H9 (cell line): ENCODE data around the gene ARHGEF16. TPM values are rescaled to one million over a fixed set of nuclear protein-coding genes. Genes with fewer than 3 reads are reported as not detected.

ENCODE experiments used
- DNase-seq: peaks from one replicate; pipeline ENCODE4 v3.0.0-alpha.2; 2017
- H2AFZ ChIP-seq: one replicate; pipeline ENCODE4 v1.6.1; 2013; ENCODE audit warnings: mild to moderate bottlenecking, low read length, control low read depth, moderate library complexity
- H2AK5ac ChIP-seq: 2 replicates; pipeline ENCODE4 v1.6.1; 2013; ENCODE audit warnings: low read length, control low read depth, mixed read lengths; ENCODE audit not compliant: insufficient read length
- H2BK120ac ChIP-seq: one replicate; pipeline ENCODE4 v1.6.1; 2013; ENCODE audit warnings: low read depth, mild to moderate bottlenecking, low read length, control low read depth, inconsistent platforms; ENCODE audit not compliant: poor library complexity, severe bottlenecking
- H2BK12ac ChIP-seq: 2 replicates; pipeline ENCODE4 v1.6.1; 2013; ENCODE audit warnings: low read length, control low read depth, mixed read lengths, low read depth; ENCODE audit not compliant: insufficient read length
- H2BK15ac ChIP-seq: 2 replicates; pipeline ENCODE4 v1.6.1; 2013; ENCODE audit warnings: low read depth, low read length, control low read depth
- H2BK20ac ChIP-seq: one replicate; pipeline ENCODE4 v1.6.1; 2013; ENCODE audit warnings: low read depth, mild to moderate bottlenecking, low read length, control low read depth, inconsistent platforms; ENCODE audit not compliant: poor library complexity, severe bottlenecking
- H2BK5ac ChIP-seq: 2 replicates; pipeline ENCODE4 v1.6.1; 2013; ENCODE audit warnings: low read length, control low read depth, mixed read lengths; ENCODE audit not compliant: insufficient read length
- H3K14ac ChIP-seq: 2 replicates; pipeline ENCODE4 v1.6.1; 2013; ENCODE audit warnings: low read length, control low read depth; ENCODE audit not compliant: insufficient read depth
- H3K18ac ChIP-seq: 2 replicates; pipeline ENCODE4 v1.6.1; 2013; ENCODE audit warnings: low read depth, mild to moderate bottlenecking, mixed read lengths, low read length, control low read depth; ENCODE audit not compliant: insufficient read length
- H3K23ac ChIP-seq: 2 replicates; pipeline ENCODE4 v1.6.1; 2013; ENCODE audit warnings: low read length, control low read depth, mixed read lengths, low read depth; ENCODE audit not compliant: insufficient read length
- H3K23me2 ChIP-seq: 2 replicates; pipeline ENCODE4 v1.6.1; 2013; ENCODE audit warnings: low read depth, mild to moderate bottlenecking, mixed read lengths, low read length, control low read depth; ENCODE audit not compliant: insufficient read length, poor library complexity, severe bottlenecking
- H3K27ac ChIP-seq: 2 replicates; pipeline ENCODE4 v1.5.1; 2013; ENCODE audit warnings: low read length, control low read depth, mixed read lengths, low read depth; ENCODE audit not compliant: insufficient read length
- H3K27me3 ChIP-seq: 2 replicates; pipeline ENCODE4 v1.6.1; 2013; ENCODE audit warnings: low read length, control low read depth, inconsistent platforms; ENCODE audit not compliant: insufficient read depth
- H3K4ac ChIP-seq: 2 replicates; pipeline ENCODE4 v1.6.1; 2013; ENCODE audit warnings: low read depth, mild to moderate bottlenecking, control low read depth, inconsistent platforms, low read length, moderate library complexity
- H3K4me1 ChIP-seq: 2 replicates; pipeline ENCODE4 v1.6.1; 2013; ENCODE audit warnings: low read length, control low read depth, inconsistent platforms; ENCODE audit not compliant: insufficient read depth
- H3K4me2 ChIP-seq: 2 replicates; pipeline ENCODE4 v1.6.1; 2013; ENCODE audit warnings: low read length, control low read depth, mixed read lengths; ENCODE audit not compliant: insufficient read length, insufficient read depth
- H3K56ac ChIP-seq: 2 replicates; pipeline ENCODE4 v1.6.1; 2013; ENCODE audit warnings: low read depth, mild to moderate bottlenecking, mixed read lengths, low read length, control low read depth; ENCODE audit not compliant: insufficient read length
- H3K79me1 ChIP-seq: 2 replicates; pipeline ENCODE4 v1.6.1; 2013; ENCODE audit warnings: low read depth, mild to moderate bottlenecking, moderate library complexity, low read length, control low read depth, inconsistent platforms; ENCODE audit not compliant: insufficient read depth, poor library complexity, severe bottlenecking
- H3K79me2 ChIP-seq: 2 replicates; pipeline ENCODE4 v1.6.1; 2013; ENCODE audit warnings: low read length, control low read depth, inconsistent platforms; ENCODE audit not compliant: insufficient read depth
- H3K9ac ChIP-seq: 2 replicates; pipeline ENCODE4 v1.6.1; 2013; ENCODE audit warnings: low read length, control low read depth, mixed read lengths; ENCODE audit not compliant: insufficient read length; ENCODE audit errors: extremely low read depth
- H3K9me3 ChIP-seq: one replicate; pipeline ENCODE4 v1.6.1; 2013; ENCODE audit warnings: low read depth, low read length, inconsistent platforms; ENCODE audit not compliant: control insufficient read depth
- H3T11ph ChIP-seq: one replicate; pipeline ENCODE4 v1.6.1; 2013; ENCODE audit warnings: mild to moderate bottlenecking, low read length, control low read depth, inconsistent platforms
- H4K20me1 ChIP-seq: one replicate; pipeline ENCODE4 v1.6.1; 2013; ENCODE audit not compliant: control insufficient read depth, insufficient read length, insufficient read depth
- H4K5ac ChIP-seq: 2 replicates; pipeline ENCODE4 v1.6.1; 2013; ENCODE audit warnings: low read depth, mild to moderate bottlenecking, mixed read lengths, low read length, control low read depth; ENCODE audit not compliant: insufficient read length
- H4K8ac ChIP-seq: replicated peaks from 2 replicates; pipeline ENCODE4 v1.6.1; 2013; ENCODE audit warnings: low read length, control low read depth, mixed read lengths, low read depth; ENCODE audit not compliant: insufficient read length
- H4K91ac ChIP-seq: 2 replicates; pipeline ENCODE4 v1.6.1; 2013; ENCODE audit warnings: low read depth, mild to moderate bottlenecking, moderate library complexity, mixed read lengths, low read length, control low read depth; ENCODE audit not compliant: insufficient read length
- H3K27ac Mint-ChIP-seq, 3 experiments: 2 replicates in 2 of 3; 3 replicates in 1 of 3; pipeline ENCODE4 v1.8.0; 2020 to 2021; ENCODE audit warnings: mixed read lengths in 3 of 3, mild to moderate bottlenecking in 1 of 3, moderate library complexity in 1 of 3
- H3K27me3 Mint-ChIP-seq: 2 replicates; pipeline ENCODE4 v1.8.0; 2021; ENCODE audit warnings: low read depth, mild to moderate bottlenecking, moderate library complexity, mixed read lengths
- H3K36me3 Mint-ChIP-seq, 3 experiments: 2 replicates in 2 of 3; 3 replicates in 1 of 3; pipeline ENCODE4 v1.8.0; 2020 to 2021; ENCODE audit warnings: low read depth in 3 of 3, mixed read lengths in 3 of 3; ENCODE audit not compliant: insufficient read depth in 1 of 3
- H3K4me1 Mint-ChIP-seq, 2 experiments: 2 replicates each; pipeline ENCODE4 v1.8.0; 2020; ENCODE audit warnings: mixed read lengths in 2 of 2
- H3K4me3 Mint-ChIP-seq, 2 experiments: 2 replicates in 1 of 2; 3 replicates in 1 of 2; pipeline ENCODE4 v1.8.0; 2020 to 2021; ENCODE audit warnings: mild to moderate bottlenecking in 2 of 2, mixed read lengths in 2 of 2, moderate library complexity in 1 of 2
- H3K9me3 Mint-ChIP-seq, 2 experiments: 2 replicates in 1 of 2; 3 replicates in 1 of 2; pipeline ENCODE4 v1.8.0; 2020; ENCODE audit warnings: mild to moderate bottlenecking in 2 of 2, mixed read lengths in 2 of 2, moderate library complexity in 1 of 2
- CTCF ChIP-seq: fragments of 200-600 bp; sonication (generic); conservative IDR thresholded peaks from 3 replicates; pipeline ENCODE4 v1.8.0; 2021; ENCODE audit warnings: antibody characterized with exemption, mild to moderate bottlenecking
- WGBS: extraction: QIAGEN DNeasy Blood & Tissue Kit; methylation state at CpG from one replicate; pipeline ENCODE4 v1.1.7; 2013; ENCODE audit warnings: missing lambda C conversion rate, low lambda C conversion rate, mixed read lengths; ENCODE audit not compliant: insufficient read length; ENCODE audit errors: extremely low coverage; 5-methylcytosine and 5-hydroxymethylcytosine counted together
- total RNA-seq: library from RNA; stranded (reverse); gene quantifications from 2 replicates; pipeline ENCODE4 v1.2.1, GENCODE V29; 2021

The ARHGEF16 gene
- total RNA-seq, 1 experiment from 2014 or later: 48.5 TPM

- Histone ChIP-seq H2BK15ac (no peak overlapping the region), H3K79me2 (no peaks in the 10 kb centered on the region), H3K4ac (no peak overlapping the region; the same call in 1 of the 2 replicates), H3K9ac (no peak overlapping the region), H3K27ac (no peak overlapping the region), H3K79me1 (no peaks in the 10 kb centered on the region), H2AFZ (no peak overlapping the region), H3K27me3 (no peaks in the 10 kb centered on the region), H3K56ac (no peak overlapping the region), H3K23ac (no peak overlapping the region), H4K20me1 (no peaks in the 10 kb centered on the region), H2AK5ac (no peak overlapping the region), H4K8ac (no peak overlapping the region), H3K9me3 (no peaks in the 10 kb centered on the region), H3T11ph (no peak overlapping the region), H2BK120ac (no peak overlapping the region), H3K4me1 (no peaks in the 10 kb centered on the region), H2BK20ac (no peak overlapping the region), H3K18ac (no peak overlapping the region), H4K5ac (no peak overlapping the region), H4K91ac (no peak overlapping the region), H2BK12ac (no peak overlapping the region), H3K14ac (no peak overlapping the region), H3K4me2 (no peak overlapping the region), H3K23me2 (no peaks in the 10 kb centered on the region), H2BK5ac (no peak overlapping the region)
- WGBS: no CpG with 5 or more reads among the region's 14 CpGs
- H3K4me3 Mint-ChIP-seq: no peak overlapping the region
- H3K27ac Mint-ChIP-seq: no peak overlapping the region
- peaks cover 0 to 25% (median 15%) of the 10 kb centered on the region in 3 experiments; a peak in 4 of 7 replicates for H3K36me3 Mint-ChIP-seq
- H3K4me1 Mint-ChIP-seq: peaks cover 2 to 3% of the 10 kb centered on the region in 2 experiments; a peak in 3 of 4 replicates
- peaks cover 4% of the 10 kb centered on the region for H3K27me3 Mint-ChIP-seq
- no peak for TF ChIP-seq CTCF
- DNase-seq: no peak
- peaks cover 7 to 35% of the 10 kb centered on the region in 2 experiments; a peak in 3 of 5 replicates for H3K9me3 Mint-ChIP-seq
Observed at GRCh38 chr1:3483380-3483779, 28.9 kb downstream of the ARHGEF16 start.
